H1 (cell line): Measurements from ENCODE around the gene PPIG. TPM values are rescaled to one million over a fixed set of nuclear protein-coding genes. Genes with fewer than 3 reads are reported as not detected.

Experiments used
- CTCF ChIA-PET: fragments of 300-600 bp; sonication (Branson Sonifier 250); formaldehyde crosslinking; loops from one replicate; lab custom pipeline; 2021; ENCODE audit not compliant: partially characterized antibody; lab: Charles Lee
- POLR2A ChIA-PET: fragments of 300-600 bp; sonication (Branson Sonifier 250); formaldehyde crosslinking; loops from one replicate; lab custom pipeline; 2021; ENCODE audit warnings: inconsistent platforms; ENCODE audit not compliant: partially characterized antibody; lab: Charles Lee
- DNase-seq, 2 experiments: peaks; one replicate each; pipeline versions ENCODE4 v3.0.0 to v3.0.0-alpha.2; 2010 to 2022; ENCODE audit warnings: low spot score in 2 of 2, low read depth in 1 of 2, mixed read lengths in 1 of 2
- FAIRE-seq: peaks from 2 replicates; lab custom pipeline; 2011; peaks lifted over from hg19 to GRCh38; lab: Jason Lieb, UNC
- H2AFZ ChIP-seq: 2 replicates; pipeline ENCODE4 v1.8.1; 2012; ENCODE audit warnings: low read length, inconsistent platforms
- H2AK5ac ChIP-seq: 2 replicates; pipeline ENCODE4 v1.6.1; 2013; ENCODE audit warnings: low read depth, low read length
- H2BK120ac ChIP-seq: replicated peaks from 2 replicates; pipeline ENCODE3; 2013; ENCODE audit warnings: low read depth, low read length, inconsistent platforms
- H2BK12ac ChIP-seq: 2 replicates; pipeline ENCODE4 v1.6.1; 2013; ENCODE audit warnings: low read depth, low read length
- H2BK15ac ChIP-seq: 2 replicates; pipeline ENCODE4 v1.6.1; 2013; ENCODE audit warnings: low read length
- H2BK20ac ChIP-seq: 2 replicates; pipeline ENCODE4 v1.6.1; 2013; ENCODE audit warnings: low read length
- H2BK5ac ChIP-seq: 2 replicates; pipeline ENCODE4 v1.6.1; 2013; ENCODE audit warnings: low read depth, low read length
- H3K14ac ChIP-seq: 2 replicates; pipeline ENCODE4 v1.6.1; 2013; ENCODE audit warnings: inconsistent platforms; ENCODE audit not compliant: insufficient read length
- H3K18ac ChIP-seq: 2 replicates; pipeline ENCODE4 v1.6.1; 2013; ENCODE audit warnings: low read length; ENCODE audit errors: extremely low read depth
- H3K23ac ChIP-seq: 2 replicates; pipeline ENCODE4 v1.6.1; 2013; ENCODE audit warnings: inconsistent platforms; ENCODE audit not compliant: insufficient read length
- H3K23me2 ChIP-seq: 2 replicates; pipeline ENCODE4 v1.6.1; 2013; ENCODE audit warnings: low read depth, low read length
- H3K27ac ChIP-seq: 2 replicates; pipeline ENCODE4 v1.6.1; 2011; ENCODE audit warnings: low read depth, low read length, inconsistent platforms
- H3K27me3 ChIP-seq, 4 experiments: replicated peaks in 1 of 4; 1 replicate in 1 of 4; 2 replicates in 3 of 4; pipeline versions ENCODE4 v1.6.1 to v1.8.1; 2011 to 2013; ENCODE audit warnings: low read length in 3 of 4, mild to moderate bottlenecking in 3 of 4, inconsistent platforms in 2 of 4, mixed read lengths in 2 of 4, moderate library complexity in 1 of 4; ENCODE audit not compliant: control insufficient read depth in 3 of 4, insufficient read depth in 3 of 4; ENCODE audit errors: extremely low read depth in 1 of 4
- H3K36me3 ChIP-seq, 4 experiments: 2 replicates each; pipeline versions ENCODE4 v1.6.1 to v1.8.1; 2011 to 2013; ENCODE audit warnings: mild to moderate bottlenecking in 4 of 4, low read length in 3 of 4, moderate library complexity in 2 of 4, control low read depth in 1 of 4, inconsistent platforms in 1 of 4; ENCODE audit not compliant: insufficient read depth in 4 of 4, control insufficient read depth in 2 of 4
- H3K4ac ChIP-seq: replicated peaks from 2 replicates; pipeline ENCODE3; 2013; ENCODE audit warnings: low read length, low read depth, mixed read lengths, inconsistent platforms; ENCODE audit not compliant: insufficient read length
- H3K4me1 ChIP-seq, 4 experiments: replicated peaks in 1 of 4; 1 replicate in 1 of 4; 2 replicates in 3 of 4; pipeline versions ENCODE4 v1.6.1 to v1.8.1; 2011 to 2013; ENCODE audit warnings: low read length in 3 of 4, inconsistent platforms in 2 of 4, mixed read lengths in 1 of 4; ENCODE audit not compliant: insufficient read depth in 4 of 4, control insufficient read depth in 3 of 4
- H3K4me2 ChIP-seq, 2 experiments: 2 replicates each; pipeline versions ENCODE4 v1.6.1 to v1.8.1; 2011 to 2013; ENCODE audit warnings: low read depth in 2 of 2, low read length in 2 of 2, control low read depth in 1 of 2, inconsistent platforms in 1 of 2, mild to moderate bottlenecking in 1 of 2; ENCODE audit not compliant: insufficient read depth in 1 of 2
- H3K4me3 ChIP-seq, 4 experiments: fragments of 200-600, 300-600 bp in 1 of 4; sonication (generic), shearing (Covaris generic), sonication (Bioruptor Twin) in 1 of 4; 2 replicates each; pipeline versions ENCODE4 v1.5.1 to v1.8.1; 2011 to 2016; ENCODE audit warnings: low read length in 4 of 4, low read depth in 3 of 4, control low read depth in 2 of 4, inconsistent platforms in 2 of 4, mild to moderate bottlenecking in 2 of 4, mixed read lengths in 1 of 4, moderate library complexity in 1 of 4; ENCODE audit not compliant: insufficient read depth in 2 of 4; ENCODE audit errors: extremely low read depth in 1 of 4
- H3K56ac ChIP-seq: replicated peaks from 2 replicates; pipeline ENCODE3; 2013; ENCODE audit warnings: low read depth, mild to moderate bottlenecking, mixed read lengths, low read length, inconsistent platforms; ENCODE audit not compliant: insufficient read length
- H3K79me1 ChIP-seq: 2 replicates; pipeline ENCODE4 v1.6.1; 2013; ENCODE audit warnings: low read depth, low read length, control low read depth
- H3K79me2 ChIP-seq, 2 experiments: 2 replicates each; pipeline versions ENCODE4 v1.6.1 to v1.8.1; 2012 to 2013; ENCODE audit warnings: low read length in 2 of 2, mild to moderate bottlenecking in 2 of 2, inconsistent platforms in 1 of 2; ENCODE audit not compliant: insufficient read depth in 2 of 2, control insufficient read depth in 1 of 2
- H3K9ac ChIP-seq, 4 experiments: replicated peaks in 1 of 4; 1 replicate in 1 of 4; 2 replicates in 3 of 4; pipeline versions ENCODE4 v1.6.1 to v1.8.1; 2011 to 2013; ENCODE audit warnings: low read depth in 3 of 4, low read length in 3 of 4, control low read depth in 2 of 4, mild to moderate bottlenecking in 2 of 4, moderate library complexity in 2 of 4, inconsistent platforms in 1 of 4; ENCODE audit errors: extremely low read depth in 1 of 4
- H3K9me3 ChIP-seq, 2 experiments: 2 replicates each; pipeline versions ENCODE4 v1.6.1 to v1.8.1; 2012 to 2013; ENCODE audit warnings: mild to moderate bottlenecking in 2 of 2, moderate library complexity in 2 of 2, control low read depth in 1 of 2, inconsistent platforms in 1 of 2, low read depth in 1 of 2, low read length in 1 of 2, mixed read lengths in 1 of 2; ENCODE audit not compliant: insufficient read depth in 2 of 2
- H4K20me1 ChIP-seq, 2 experiments: replicated peaks in 1 of 2; 2 replicates each; pipeline versions ENCODE3 to v1.8.1; 2011 to 2013; ENCODE audit warnings: inconsistent platforms in 2 of 2, low read length in 2 of 2, mild to moderate bottlenecking in 1 of 2; ENCODE audit not compliant: insufficient read depth in 2 of 2, control insufficient read depth in 1 of 2
- H4K5ac ChIP-seq: 2 replicates; pipeline ENCODE4 v1.6.1; 2013; ENCODE audit warnings: low read length, low read depth, mixed read lengths, inconsistent platforms; ENCODE audit not compliant: insufficient read length
- H4K8ac ChIP-seq: 2 replicates; pipeline ENCODE4 v1.8.0; 2013; ENCODE audit warnings: mild to moderate bottlenecking, moderate library complexity, low read length, inconsistent platforms; ENCODE audit not compliant: insufficient read depth; ENCODE audit errors: extremely low read depth
- H4K91ac ChIP-seq: replicated peaks from 2 replicates; pipeline ENCODE3; 2013; ENCODE audit warnings: low read length, mixed read lengths, inconsistent platforms; ENCODE audit not compliant: insufficient read length
- BACH1 ChIP-seq: IDR thresholded peaks from 2 replicates; pipeline ENCODE4 v1.6.1; 2012; ENCODE audit warnings: low read length, improper control_type of control experiment
- BRCA1 ChIP-seq: IDR thresholded peaks from 2 replicates; pipeline ENCODE4 v1.6.1; 2012; ENCODE audit warnings: low read depth, low read length, improper control_type of control experiment
- CTBP2 ChIP-seq: IDR thresholded peaks from 2 replicates; pipeline ENCODE4 v1.7.0; 2011; ENCODE audit warnings: borderline replicate concordance, mild to moderate bottlenecking, moderate library complexity, mixed read lengths, low read length; ENCODE audit not compliant: insufficient read depth, insufficient read length
- EP300 ChIP-seq, 2 experiments: IDR thresholded peaks; 1 replicate in 1 of 2; 2 replicates in 1 of 2; pipeline ENCODE4 v1.6.1; 2011 to 2012; ENCODE audit warnings: low read depth in 2 of 2, low read length in 2 of 2, mild to moderate bottlenecking in 2 of 2, borderline replicate concordance in 1 of 2, inconsistent platforms in 1 of 2, moderate library complexity in 1 of 2
- FOSL1 ChIP-seq: IDR thresholded peaks from 2 replicates; pipeline ENCODE4 v1.6.1; 2011; ENCODE audit warnings: mild to moderate bottlenecking, low read depth, low read length, moderate library complexity; ENCODE audit not compliant: insufficient read depth
- HDAC6 ChIP-seq: IDR thresholded peaks from one replicate; pipeline ENCODE4 v1.7.1; 2012; ENCODE audit warnings: low read depth, mild to moderate bottlenecking, inconsistent platforms, low read length, moderate library complexity
- JUND ChIP-seq: IDR thresholded peaks from 2 replicates; pipeline ENCODE4 v1.6.1; 2011; ENCODE audit warnings: mild to moderate bottlenecking, improper control_type of control experiment, low read length
- KDM5A ChIP-seq: fragments of 200-600 bp; IDR thresholded peaks from 2 replicates; pipeline ENCODE4 v1.7.1; 2012; ENCODE audit warnings: mild to moderate bottlenecking, low read length, inconsistent platforms, mixed read lengths
- NRF1 ChIP-seq: IDR thresholded peaks from 2 replicates; pipeline ENCODE4 v1.6.1; 2011; ENCODE audit warnings: mild to moderate bottlenecking, low read depth, low read length, improper control_type of control experiment
- POU5F1 ChIP-seq: IDR thresholded peaks from 2 replicates; pipeline ENCODE4 v1.6.1; 2011; ENCODE audit warnings: low read depth, mild to moderate bottlenecking, low read length, moderate library complexity
- RBBP5 ChIP-seq: IDR thresholded peaks from 2 replicates; pipeline ENCODE4 v1.7.1; 2012; ENCODE audit warnings: low read depth, mild to moderate bottlenecking, inconsistent platforms, low read length, moderate library complexity, borderline replicate concordance
- TAF7 ChIP-seq: optimal IDR thresholded peaks from 2 replicates; pipeline ENCODE3; 2011; ENCODE audit warnings: low read depth, mild to moderate bottlenecking, inconsistent platforms, low read length, moderate library complexity, borderline replicate concordance
- TCF12 ChIP-seq: IDR thresholded peaks from 2 replicates; pipeline ENCODE4 v1.6.1; 2011; ENCODE audit warnings: low read depth, mild to moderate bottlenecking, low read length
- whole genome bisulfite sequencing, 2 experiments: shearing (Covaris generic) in 1 of 2; methylation state at CpG; one replicate each; pipeline versions ENCODE4 v1.1.6 to v1.1.7; 2013 to 2015; ENCODE audit warnings: low lambda C conversion rate in 2 of 2, mixed read lengths in 2 of 2, inconsistent platforms in 1 of 2, low coverage in 1 of 2, missing lambda C conversion rate in 1 of 2; ENCODE audit not compliant: insufficient replicate concordance in 2 of 2, insufficient coverage in 1 of 2, insufficient read length in 1 of 2; ENCODE audit errors: extremely low coverage in 1 of 2, missing lambda C conversion rate in 1 of 2; 5-methylcytosine and 5-hydroxymethylcytosine counted together
- polyA plus RNA-seq, 7 experiments: library from polyadenylated mRNA; depleted of rRNA in 3 of 7; stranded (reverse) in 5 of 7; unstranded in 2 of 7; fragments of >200 nt in 5 of 7; fragments of 200-250 nt in 2 of 7; gene quantifications; 1 replicate in 5 of 7; 2 replicates in 1 of 7; 4 replicates in 1 of 7; pipeline versions ENCODE4 v1.2.1 to v1.2.3, GENCODE V29; 2011 to 2013; ENCODE audit warnings: missing spikeins in 2 of 7, mixed read lengths in 2 of 7
- total RNA-seq: library from RNA; stranded (reverse); fragmentation: NEBNext Ultra II Directional; extraction: Animal tissue kit (Norgen Biotek cat#: 25700); gene quantifications from 2 replicates; pipeline ENCODE4 v1.2.1, GENCODE V29; 2021

PPIG gene
- total and polyA plus RNA-seq, 2 of the 8 experiments (the other 6 are each of a cell fraction or from before 2014, with no cell fraction given): 14.7 to 71.0 TPM

GRCh38 chr2:169683425-169684134 is 99.4 kb downstream of the PPIG start:
- no peak overlapping the region for H3K4me2 ChIP-seq
- H3K23me2 ChIP-seq: no peaks in the 10 kb centered on the region
- H3K18ac ChIP-seq: no peak overlapping the region
- no peak overlapping the region for H2AK5ac ChIP-seq
- ChIA-PET POLR2A (interaction anchor here (1.4 to 1.7 kb wide), 2 partner anchors 11 to 21 kb away, joined by 3 to 5 read pairs; partner anchors contain the start of genes CFAP210 and PHOSPHO2), CTCF (interaction anchor here (0.8 kb wide), 1 partner anchor 8 kb away, joined by 3 read pairs; no protein-coding TSS in a partner anchor)
- no peak overlapping the region for H3K56ac ChIP-seq
- peaks cover 0 to 2% of the 10 kb centered on the region in 2 experiments; a peak in 1 of 4 replicates for H3K9me3 ChIP-seq
- H3K27me3 ChIP-seq: no peaks in the 10 kb centered on the region; a peak in 1 of 7 replicates
- no peak overlapping the region for H4K5ac ChIP-seq
- no peak overlapping the region for H3K4ac ChIP-seq
- no peaks in the 10 kb centered on the region for H3K79me1 ChIP-seq
- H2BK5ac ChIP-seq: no peak overlapping the region
- H4K20me1 ChIP-seq: no peaks in the 10 kb centered on the region
- H2BK20ac ChIP-seq: no peak overlapping the region
- H3K36me3 ChIP-seq: no peaks in the 10 kb centered on the region; a peak in 1 of 8 replicates
- no peak overlapping the region for H3K27ac ChIP-seq
- no peak overlapping the region for H3K14ac ChIP-seq
- H3K79me2 ChIP-seq: no peaks in the 10 kb centered on the region
- H2BK120ac ChIP-seq: no peak overlapping the region
- no peak overlapping the region for H3K23ac ChIP-seq
- no peak overlapping the region for H2BK12ac ChIP-seq
- H3K4me1 ChIP-seq: peaks cover 0 to 5% (median under 1%) of the 10 kb centered on the region in 4 experiments; a peak in 2 of 7 replicates
- no peak overlapping the region; a peak in 1 of 7 replicates for H3K9ac ChIP-seq
- no peak for FAIRE-seq
- no peak overlapping the region for H4K8ac ChIP-seq
- DNase-seq: no peak
- H3K4me3 ChIP-seq: no peak overlapping the region
- WGBS, 2 experiments: 75% methylated on average over 3 of the region's 3 CpGs; no CpG with 5 or more reads in 1 of the 2 experiments
- no peak overlapping the region for H4K91ac ChIP-seq
- H2BK15ac ChIP-seq: no peak overlapping the region
- H2AFZ ChIP-seq: no peak overlapping the region
- no peak for TF ChIP-seq BRCA1
- TF ChIP-seq JUND: no peak
- no peak for TF ChIP-seq KDM5A
- TF ChIP-seq HDAC6: no peak
- TF ChIP-seq RBBP5: no peak
- no peak for TF ChIP-seq FOSL1
- TF ChIP-seq EP300 (IDR thresholded peaks at IDR 0.05; ENCODE audit: borderline replicate concordance in 1 of 2, low read depth in 2 of 2, low read length in 2 of 2): no peak
- TF ChIP-seq POU5F1: no peak
- no peak for TF ChIP-seq NRF1
- no peak for TF ChIP-seq TCF12
- TF ChIP-seq TAF7: no peak
- TF ChIP-seq BACH1: no peak
- TF ChIP-seq CTBP2: no peak
